ENCODE results near the gene MRPS22.
"Not testable (repeated sequence)": the region's sequence is repeated elsewhere in the genome, so short reads cannot be mapped to it uniquely, and the experiment has no call there.

MRPS22 gene

GRCh38 chr3:139394116-139394515, 50.3 kb downstream of the MRPS22 start:
- DNase-seq (ENCODE audit: low read depth in 2 of 2), result no peak

- DNase-seq (ENCODE audit: low read depth in 2 of 2), result no peak
Measured at GRCh38 chr3:139396707-139397106, 52.9 kb downstream of the MRPS22 start.

- DNase-seq (ENCODE audit: low read depth in 2 of 2), result not testable (repeated sequence)
Measured at GRCh38 chr3:139401155-139401554, 57.3 kb downstream of the MRPS22 start.

Data from stimulated activated CD4-positive, alpha-beta T cell treated with anti-CD3 and anti-CD28 coated beads, Interleukin-1b, Interleukin-23, amount 100 ng/mL, for 4 hours (primary cell).